ENCODE results near the gene RNF112.

Gene RNF112

GRCh38 chr17:19382531-19383444 is 28.2 kb upstream of the RNF112 start:
- POLR2A ChIA-PET = no interaction called here
- no peak for DNase-seq (ENCODE audit: extremely low spot score)
- CTCF ChIA-PET = interaction anchor here (0.8 kb wide), 1 partner anchor 20 kb away, joined by 4 read pairs; the partner anchor contains the start of gene B9D1
- TF ChIP-seq, protein P1, sequence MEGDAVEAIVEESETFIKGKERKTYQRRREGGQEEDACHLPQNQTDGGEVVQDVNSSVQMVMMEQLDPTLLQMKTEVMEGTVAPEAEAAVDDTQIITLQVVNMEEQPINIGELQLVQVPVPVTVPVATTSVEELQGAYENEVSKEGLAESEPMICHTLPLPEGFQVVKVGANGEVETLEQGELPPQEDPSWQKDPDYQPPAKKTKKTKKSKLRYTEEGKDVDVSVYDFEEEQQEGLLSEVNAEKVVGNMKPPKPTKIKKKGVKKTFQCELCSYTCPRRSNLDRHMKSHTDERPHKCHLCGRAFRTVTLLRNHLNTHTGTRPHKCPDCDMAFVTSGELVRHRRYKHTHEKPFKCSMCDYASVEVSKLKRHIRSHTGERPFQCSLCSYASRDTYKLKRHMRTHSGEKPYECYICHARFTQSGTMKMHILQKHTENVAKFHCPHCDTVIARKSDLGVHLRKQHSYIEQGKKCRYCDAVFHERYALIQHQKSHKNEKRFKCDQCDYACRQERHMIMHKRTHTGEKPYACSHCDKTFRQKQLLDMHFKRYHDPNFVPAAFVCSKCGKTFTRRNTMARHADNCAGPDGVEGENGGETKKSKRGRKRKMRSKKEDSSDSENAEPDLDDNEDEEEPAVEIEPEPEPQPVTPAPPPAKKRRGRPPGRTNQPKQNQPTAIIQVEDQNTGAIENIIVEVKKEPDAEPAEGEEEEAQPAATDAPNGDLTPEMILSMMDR (IDR thresholded peaks at IDR 0.05; ENCODE audit: control extremely low read depth, extremely low read depth, low read depth, missing control alignments) = no peak

GRCh38 chr17:19383681-19384470 is 27.2 kb upstream of the RNF112 start:
- ChIA-PET POLR2A (no interaction called here), CTCF (interaction anchor here (0.8 to 1.2 kb wide), 2 partner anchors 21 to 63 kb away, joined by 3 to 4 read pairs; partner anchors contain the start of gene B9D1)
- DNase-seq (ENCODE audit: extremely low spot score) = no peak
- TF ChIP-seq, protein P1 (IDR thresholded peaks at IDR 0.05; ENCODE audit: control extremely low read depth, extremely low read depth, low read depth, missing control alignments) = no peak

- ChIA-PET POLR2A (no interaction called here), CTCF (interaction anchor here (1.2 to 1.9 kb wide), 3 partner anchors 20 to 62 kb away, joined by 3 to 7 read pairs (median 4); partner anchors contain the start of gene B9D1)
- DNase-seq (ENCODE audit: extremely low spot score) = no peak
- TF ChIP-seq, protein P1 (IDR thresholded peaks at IDR 0.05; ENCODE audit: control extremely low read depth, extremely low read depth, low read depth, missing control alignments) = no peak
Observed at GRCh38 chr17:19384723-19385391, 26.2 kb upstream of the RNF112 start.

DNA sequence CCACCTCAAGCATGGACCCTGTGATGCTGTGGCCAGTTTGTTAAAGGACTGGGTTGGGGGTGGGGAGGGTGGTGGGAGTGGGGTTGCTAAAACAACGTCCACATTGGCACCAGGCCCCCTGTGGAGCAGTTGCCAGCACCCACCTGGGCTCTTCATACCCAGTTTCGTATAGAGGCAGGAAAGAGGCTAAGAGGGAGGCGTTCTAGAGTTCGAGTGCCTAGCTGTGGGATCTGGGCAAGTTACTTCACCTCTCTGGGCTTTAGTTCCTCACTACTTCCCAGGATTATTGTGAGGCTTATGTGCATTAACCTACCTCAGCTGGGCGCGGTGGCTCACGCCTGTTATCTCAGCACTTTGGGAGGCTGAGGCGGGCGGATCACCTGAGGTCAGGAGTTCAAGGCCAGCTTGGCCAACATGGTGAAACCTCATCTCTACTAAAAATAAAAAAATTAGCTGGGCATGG is 25.5 kb upstream of the RNF112 start:
- TF ChIP-seq, protein P1 (IDR thresholded peaks at IDR 0.05; ENCODE audit: control extremely low read depth, extremely low read depth, low read depth, missing control alignments) = no peak
- DNase-seq (ENCODE audit: extremely low spot score) = no peak
- POLR2A ChIA-PET = no interaction called here
- CTCF ChIA-PET = interaction anchor here (1.6 to 1.9 kb wide), 2 partner anchors 20 to 23 kb away, joined by 4 to 7 read pairs; partner anchors contain the start of gene B9D1

- ChIA-PET POLR2A (no interaction called here), CTCF (interaction anchor here (1.3 to 1.9 kb wide), 3 partner anchors 21 to 24 kb away, joined by 4 to 7 read pairs (median 4); partner anchors contain the start of gene B9D1)
- DNase-seq (ENCODE audit: extremely low spot score) = no peak
- TF ChIP-seq, protein P1 (IDR thresholded peaks at IDR 0.05; ENCODE audit: control extremely low read depth, extremely low read depth, low read depth, missing control alignments) = no peak
Observed at GRCh38 chr17:19386051-19386929, 24.7 kb upstream of the RNF112 start.
